Right lobe of liver (tissue), 6 donors: ENCODE data around the gene ESPNL. TPM values are rescaled to one million over a fixed set of nuclear protein-coding genes. Genes with fewer than 3 reads are reported as not detected.

Experiments
- ATAC-seq, 4 donors: fragments of 200-7000 bp; cut with Tn5 transposase; one replicate each; pipeline ENCODE4 v1.9.1; 2020; ENCODE audit warnings: mild to moderate bottlenecking in 4 of 4, moderate library complexity in 4 of 4
- DNase-seq, 3 donors: peaks; one replicate each; pipeline ENCODE4 v3.0.0-alpha.2; 2020
- H3K27ac ChIP-seq, 3 donors: fragments of 200-600 bp; one replicate each; pipeline ENCODE4 v1.8.0; 2022
- H3K27me3 ChIP-seq, 2 donors: fragments of 200-600 bp; one replicate each; pipeline ENCODE4 v1.8.0; 2022
- H3K36me3 ChIP-seq, 4 donors: fragments of 200-600 bp; sonication (generic) in 1 of 4; one replicate each; pipeline versions ENCODE4 v1.5.1 to v1.8.0; 2017 to 2022; ENCODE audit warnings: control low read depth in 1 of 4
- H3K4me1 ChIP-seq, 4 donors: fragments of 200-600 bp; sonication (generic) in 1 of 4; one replicate each; pipeline versions ENCODE4 v1.5.1 to v1.8.0; 2017 to 2022; ENCODE audit warnings: control low read depth in 1 of 4
- H3K4me3 ChIP-seq, 3 donors: fragments of 200-600 bp; one replicate each; pipeline ENCODE4 v1.8.0; 2022
- H3K9me3 ChIP-seq, 4 donors: fragments of 200-600 bp; sonication (generic) in 1 of 4; one replicate each; pipeline versions ENCODE4 v1.5.1 to v1.8.0; 2017 to 2022; ENCODE audit warnings: control low read depth in 1 of 4
- POLR2A ChIP-seq: fragments of 450-650 bp; IDR thresholded peaks from one replicate; pipeline ENCODE4 v1.6.1; 2017; ENCODE audit warnings: antibody characterized with exemption, mild to moderate bottlenecking
- WGBS: methylation state at CpG from one replicate; pipeline ENCODE4 v1.1.6; 2018; ENCODE audit warnings: low coverage, low lambda C conversion rate; ENCODE audit not compliant: insufficient coverage; ENCODE audit errors: missing lambda C conversion rate; 5-methylcytosine and 5-hydroxymethylcytosine counted together
- intact Hi-C, 2 donors: fragments of 100-400 bp; cut with DNase I; formaldehyde crosslinking; loops; one replicate each; pipeline versions ENCODE4 v1.11.2 to v1.14.1; 2022
- total RNA-seq, 6 experiments: library from RNA; depleted of rRNA in 2 of 6; stranded (reverse); fragments of >200 nt in 2 of 6; fragmentation: NEBNext Ultra II Directional in 3 of 6; extraction: Animal tissue kit (Norgen Biotek cat#: 25700) in 3 of 6; gene quantifications; one replicate each; pipeline versions ENCODE4 v1.1.0 to v1.2.4, GENCODE V29; 2016 to 2023
- TF ChIP-seq, protein P1 (sequence below), 4 donors: fragments of 200-600 bp in 3 of 4; fragments of 450-650 bp in 1 of 4; IDR thresholded peaks; one replicate each; pipeline versions ENCODE4 v1.5.1 to v1.8.0; 2016 to 2022; ENCODE audit warnings: antibody characterized with exemption in 4 of 4, mild to moderate bottlenecking in 2 of 4
- donor health status: DM: no; HTN: yes; CAD: no.
- donor health status: DM: no; HTN: no; CAD: no.
- donor health status: DM: no; HTN: no; CAD: no.
- donor health status: DM: no; HTN: yes; CAD: no.
- donor health status: DM: no; HTN: yes; CAD: no.

Gene ESPNL
- total RNA-seq, 6 experiments from 2014 or later, result 0.11 to 1.1 (median 0.50) TPM

GRCh38 chr2:238122287-238123217 is 22.4 kb downstream of the ESPNL start:
- Histone ChIP-seq H3K4me3 (no peak overlapping the region), H3K4me1 (no peaks in the 10 kb centered on the region), H3K36me3 (no peaks in the 10 kb centered on the region), H3K27me3 (no peaks in the 10 kb centered on the region), H3K27ac (no peak overlapping the region), H3K9me3 (no peaks in the 10 kb centered on the region)
- no peak for TF ChIP-seq POLR2A
- TF ChIP-seq, protein P1, sequence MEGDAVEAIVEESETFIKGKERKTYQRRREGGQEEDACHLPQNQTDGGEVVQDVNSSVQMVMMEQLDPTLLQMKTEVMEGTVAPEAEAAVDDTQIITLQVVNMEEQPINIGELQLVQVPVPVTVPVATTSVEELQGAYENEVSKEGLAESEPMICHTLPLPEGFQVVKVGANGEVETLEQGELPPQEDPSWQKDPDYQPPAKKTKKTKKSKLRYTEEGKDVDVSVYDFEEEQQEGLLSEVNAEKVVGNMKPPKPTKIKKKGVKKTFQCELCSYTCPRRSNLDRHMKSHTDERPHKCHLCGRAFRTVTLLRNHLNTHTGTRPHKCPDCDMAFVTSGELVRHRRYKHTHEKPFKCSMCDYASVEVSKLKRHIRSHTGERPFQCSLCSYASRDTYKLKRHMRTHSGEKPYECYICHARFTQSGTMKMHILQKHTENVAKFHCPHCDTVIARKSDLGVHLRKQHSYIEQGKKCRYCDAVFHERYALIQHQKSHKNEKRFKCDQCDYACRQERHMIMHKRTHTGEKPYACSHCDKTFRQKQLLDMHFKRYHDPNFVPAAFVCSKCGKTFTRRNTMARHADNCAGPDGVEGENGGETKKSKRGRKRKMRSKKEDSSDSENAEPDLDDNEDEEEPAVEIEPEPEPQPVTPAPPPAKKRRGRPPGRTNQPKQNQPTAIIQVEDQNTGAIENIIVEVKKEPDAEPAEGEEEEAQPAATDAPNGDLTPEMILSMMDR (IDR thresholded peaks at IDR 0.05), result no peak
- WGBS, result 80% methylated on average over 1 of the region's 29 CpGs
- ATAC-seq (no peak), DNase-seq (peak in 2 of 3 donors; percentile 18 to 48)
- intact Hi-C loops, result no loop called here

- WGBS, result 95% methylated on average over 7 of the region's 22 CpGs
- peak in 1 of 3 donors; percentile 53 for DNase-seq
These were observed 23.3 kb downstream of the ESPNL start for GRCh38 chr2:238123218-238123971.

DNA sequence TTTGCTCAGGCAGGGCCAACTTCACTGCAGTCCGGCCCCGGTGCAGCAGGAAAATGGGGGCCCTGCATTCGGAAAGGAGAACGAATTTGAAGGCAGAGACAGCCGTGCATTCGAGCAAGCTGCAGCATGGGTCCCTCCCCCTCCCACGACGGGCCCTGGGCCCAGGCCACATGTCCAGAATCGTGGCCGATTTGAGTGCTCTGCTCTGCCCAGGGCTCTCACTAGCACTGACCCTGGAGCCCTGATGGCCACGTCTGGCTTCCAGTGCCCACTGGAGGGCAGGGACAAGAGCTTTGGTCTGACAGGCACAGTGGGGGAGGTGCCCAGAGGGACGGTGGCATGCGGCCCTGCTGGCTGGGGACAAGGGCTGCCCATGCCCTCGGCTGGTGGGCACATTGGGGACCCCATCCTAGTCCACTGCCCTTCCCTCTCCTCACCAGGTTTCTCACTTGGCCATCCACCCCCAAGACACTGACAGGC is 23.9 kb downstream of the ESPNL start:
- intact Hi-C loops, result no loop called here

More at GRCh38 chr2:238123218-238123971, 23.3 kb downstream of the ESPNL start:
- Histone ChIP-seq H3K9me3 (no peaks in the 10 kb centered on the region), H3K27me3 (no peaks in the 10 kb centered on the region), H3K36me3 (no peaks in the 10 kb centered on the region), H3K27ac (no peak overlapping the region), H3K4me1 (no peaks in the 10 kb centered on the region), H3K4me3 (no peak overlapping the region)
- TF ChIP-seq, protein P1 (IDR thresholded peaks at IDR 0.05), result no peak
- no peak for TF ChIP-seq POLR2A
- ATAC-seq, result no peak
- intact Hi-C loops, result no loop called here

GRCh38 chr2:238124488-238125126 is 24.5 kb downstream of the ESPNL start:
- Histone ChIP-seq H3K4me1 (no peaks in the 10 kb centered on the region), H3K4me3 (no peak overlapping the region), H3K27me3 (no peaks in the 10 kb centered on the region), H3K36me3 (no peaks in the 10 kb centered on the region), H3K27ac (no peak overlapping the region), H3K9me3 (no peaks in the 10 kb centered on the region)
- WGBS, result 80% methylated on average over 15 of the region's 19 CpGs
- TF ChIP-seq, protein P1 (IDR thresholded peaks at IDR 0.05), result no peak
- no peak for TF ChIP-seq POLR2A
- ATAC-seq (no peak), DNase-seq (peak in 1 of 3 donors; percentile 49)
- intact Hi-C loops, result no loop called here

More for the DNA sequence above, 23.9 kb downstream of the ESPNL start:
- ATAC-seq (no peak), DNase-seq (peak in 2 of 3 donors; percentile 11 to 53)
- H3K4me3 ChIP-seq, result no peak overlapping the region
- 90% methylated on average over 2 of the region's 14 CpGs for WGBS
- H3K27me3 ChIP-seq, result no peaks in the 10 kb centered on the region
- no peaks in the 10 kb centered on the region for H3K36me3 ChIP-seq
- H3K27ac ChIP-seq, result no peak overlapping the region
- TF ChIP-seq, protein P1 (IDR thresholded peaks at IDR 0.05), result no peak
- no peak for TF ChIP-seq POLR2A
- H3K9me3 ChIP-seq, result no peaks in the 10 kb centered on the region
- H3K4me1 ChIP-seq, result no peaks in the 10 kb centered on the region
